GM18508 (cell line): Measurements from ENCODE around the gene MSGN1.

Experiments used
- ATAC-seq: cut with Tn5 transposase; IDR thresholded peaks from one replicate; pipeline ENCODE4 v1.9.1; 2021; ENCODE audit warnings: moderate number of reproducible peaks; ENCODE audit not compliant: insufficient read depth, unreplicated experiment

The MSGN1 gene

GRCh38 chr2:17816396-17817245 lies at the start of gene MSGN1:
TSS of gene MSGN1 (plus strand) at chr2:17816460. CDS start at chr2:17816519, 59 bp downstream.
- no peak for ATAC-seq

- ATAC-seq: no peak
These were observed 47.4 kb upstream of the MSGN1 start for GRCh38 chr2:17768894-17769293.

GRCh38 chr2:17771956-17772355 lies 44.3 kb upstream of the MSGN1 start:
- ATAC-seq: no peak

GRCh38 chr2:17772532-17772931 lies 43.7 kb upstream of the MSGN1 start:
- ATAC-seq: no peak

- ATAC-seq: no peak
These were observed 35.7 kb upstream of the MSGN1 start for GRCh38 chr2:17780546-17780945.

- no peak for ATAC-seq
These were observed 34.8 kb upstream of the MSGN1 start for GRCh38 chr2:17781482-17781881.

GRCh38 chr2:17786727-17787126 lies 29.5 kb upstream of the MSGN1 start:
- ATAC-seq: no peak

- no peak for ATAC-seq
These were observed 27.5 kb upstream of the MSGN1 start for GRCh38 chr2:17788773-17789172.

- ATAC-seq: no peak
These were observed 25.7 kb upstream of the MSGN1 start for GRCh38 chr2:17790536-17790935.

GRCh38 chr2:17791121-17791816 lies 25.0 kb upstream of the MSGN1 start:
- ATAC-seq: no peak

GRCh38 chr2:17791817-17792130 lies 24.5 kb upstream of the MSGN1 start:
- ATAC-seq: no peak

- ATAC-seq: no peak
These were observed 23.7 kb upstream of the MSGN1 start for GRCh38 chr2:17792515-17792914.

GRCh38 chr2:17793296-17793695 lies 23.0 kb upstream of the MSGN1 start:
- ATAC-seq: no peak

- no peak for ATAC-seq
These were observed 22.4 kb upstream of the MSGN1 start for GRCh38 chr2:17793803-17794354.

- no peak for ATAC-seq
These were observed 21.0 kb upstream of the MSGN1 start for GRCh38 chr2:17795309-17795708.

- ATAC-seq: no peak
These were observed 17.9 kb upstream of the MSGN1 start for GRCh38 chr2:17798338-17798737.

- no peak for ATAC-seq
These were observed 16.7 kb upstream of the MSGN1 start for GRCh38 chr2:17799301-17800120.

- no peak for ATAC-seq
These were observed 16.0 kb upstream of the MSGN1 start for GRCh38 chr2:17800219-17800618.

- ATAC-seq: no peak
These were observed 15.4 kb upstream of the MSGN1 start for GRCh38 chr2:17800693-17801458.

- no peak for ATAC-seq
These were observed 12.8 kb upstream of the MSGN1 start for GRCh38 chr2:17803497-17803896.
